Suppressor macrophage treated with lipopolysaccharide for 1 hour (primary cell): ENCODE results near the gene TRPC4AP.

Source experiments
- DNase-seq, 3 donors: peaks; one replicate each; pipeline ENCODE4 v3.0.0-alpha.2; 2020 to 2022

Gene TRPC4AP

DNA sequence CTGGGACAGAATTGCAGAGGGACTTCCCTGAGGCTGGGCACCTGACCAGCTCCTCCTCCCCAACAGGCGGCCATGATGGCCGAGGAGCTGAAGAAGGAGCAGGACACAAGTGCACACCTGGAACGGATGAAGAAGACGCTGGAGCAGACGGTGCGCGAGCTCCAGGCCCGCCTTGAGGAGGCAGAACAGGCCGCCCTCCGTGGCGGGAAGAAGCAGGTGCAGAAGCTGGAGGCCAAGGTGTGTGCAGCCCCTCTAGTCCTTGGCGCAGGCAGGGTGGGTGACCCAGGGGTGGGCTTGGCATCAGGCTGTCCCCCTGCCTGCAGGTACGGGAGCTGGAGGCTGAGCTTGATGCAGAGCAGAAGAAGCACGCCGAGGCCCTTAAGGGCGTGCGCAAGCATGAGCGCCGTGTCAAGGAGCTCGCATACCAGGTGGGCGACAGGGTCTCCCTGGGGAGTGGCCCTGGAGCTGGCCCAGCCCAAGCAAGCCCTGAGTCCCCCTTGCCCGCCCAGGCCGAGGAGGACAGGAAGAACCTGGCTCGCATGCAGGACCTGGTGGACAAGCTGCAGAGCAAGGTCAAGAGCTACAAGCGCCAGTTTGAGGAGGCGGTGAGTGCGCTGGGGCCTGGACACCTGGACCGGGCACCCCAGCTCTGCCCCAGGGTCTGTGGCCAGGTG lies 91.5 kb downstream of the TRPC4AP start:
- DNase-seq: no peak

DNA sequence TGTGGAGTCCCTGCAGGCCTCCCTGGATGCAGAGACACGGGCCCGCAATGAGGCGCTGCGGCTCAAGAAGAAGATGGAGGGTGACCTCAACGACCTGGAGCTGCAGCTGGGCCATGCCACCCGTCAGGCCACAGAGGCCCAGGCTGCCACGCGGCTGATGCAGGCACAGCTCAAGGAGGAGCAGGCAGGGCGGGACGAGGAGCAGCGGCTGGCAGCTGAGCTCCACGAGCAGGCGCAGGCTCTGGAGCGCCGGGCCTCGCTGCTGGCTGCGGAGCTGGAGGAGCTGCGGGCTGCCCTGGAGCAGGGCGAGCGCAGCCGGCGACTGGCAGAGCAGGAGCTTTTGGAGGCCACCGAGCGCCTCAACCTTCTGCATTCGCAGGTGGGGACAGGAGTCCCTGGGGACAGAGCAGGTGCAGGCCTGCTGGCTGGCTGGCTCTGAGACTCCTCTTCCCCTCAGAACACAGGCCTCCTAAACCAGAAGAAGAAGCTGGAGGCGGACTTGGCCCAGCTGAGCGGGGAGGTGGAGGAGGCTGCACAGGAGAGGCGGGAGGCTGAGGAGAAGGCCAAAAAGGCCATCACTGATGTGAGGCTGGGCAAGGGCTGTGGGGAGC lies 92.2 kb downstream of the TRPC4AP start:
- DNase-seq: no peak

DNA sequence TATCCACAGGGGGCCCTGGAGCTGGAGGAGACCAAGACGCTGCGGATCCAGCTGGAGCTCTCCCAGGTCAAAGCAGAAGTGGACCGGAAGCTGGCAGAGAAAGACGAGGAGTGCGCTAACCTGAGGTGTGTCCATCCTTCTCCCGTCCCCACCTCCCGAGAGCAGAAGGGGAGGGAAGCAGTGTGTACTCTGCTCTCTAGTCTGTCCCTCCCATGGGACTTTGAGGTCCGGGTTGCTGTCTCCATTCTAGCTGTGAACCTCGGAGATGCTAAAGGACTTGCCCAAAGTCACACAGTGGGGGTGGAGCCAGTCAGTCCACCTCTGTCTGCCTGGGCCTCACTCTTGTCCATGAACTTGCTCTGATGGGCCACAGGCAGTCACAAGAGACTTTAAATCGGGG lies 92.8 kb downstream of the TRPC4AP start:
- no peak for DNase-seq

DNA sequence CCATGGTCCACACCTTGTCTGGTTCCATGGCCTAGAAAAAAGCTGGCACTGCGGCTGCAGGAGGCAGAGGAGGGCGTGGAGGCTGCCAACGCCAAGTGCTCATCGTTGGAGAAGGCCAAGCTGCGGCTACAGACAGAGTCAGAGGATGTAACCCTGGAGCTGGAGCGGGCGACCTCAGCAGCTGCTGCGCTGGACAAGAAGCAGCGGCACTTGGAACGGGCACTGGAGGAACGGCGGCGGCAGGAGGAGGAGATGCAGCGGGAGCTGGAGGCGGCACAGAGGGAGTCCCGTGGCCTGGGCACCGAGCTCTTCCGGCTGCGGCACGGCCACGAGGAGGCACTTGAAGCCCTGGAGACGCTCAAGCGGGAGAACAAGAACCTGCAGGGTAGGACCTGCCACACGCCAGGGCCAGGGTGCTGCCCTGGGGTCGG lies 93.6 kb downstream of the TRPC4AP start:
- no peak for DNase-seq

DNA sequence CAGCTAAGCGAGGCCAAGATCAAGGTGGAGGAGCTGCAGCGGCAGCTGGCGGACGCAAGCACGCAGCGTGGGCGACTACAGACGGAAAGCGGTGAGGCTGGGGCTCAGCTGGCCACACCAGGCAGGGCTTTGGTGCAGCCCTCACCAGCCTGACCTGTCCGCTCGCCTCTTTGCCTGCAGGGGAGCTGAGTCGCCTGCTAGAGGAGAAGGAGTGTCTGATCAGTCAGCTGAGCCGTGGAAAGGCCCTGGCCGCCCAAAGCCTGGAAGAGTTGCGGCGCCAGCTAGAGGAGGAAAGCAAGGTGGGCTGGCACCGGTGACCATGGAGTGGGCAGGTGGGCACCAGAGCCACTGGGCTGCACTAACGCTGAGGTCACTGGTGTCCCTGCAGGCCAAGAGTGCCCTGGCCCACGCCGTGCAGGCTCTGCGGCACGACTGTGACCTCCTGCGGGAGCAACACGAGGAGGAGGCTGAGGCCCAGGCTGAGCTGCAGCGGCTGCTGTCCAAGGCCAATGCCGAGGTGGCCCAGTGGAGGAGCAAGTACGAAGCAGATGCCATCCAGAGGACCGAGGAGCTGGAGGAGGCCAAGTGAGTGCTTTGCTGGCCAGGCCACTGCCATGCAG lies 94.2 kb downstream of the TRPC4AP start:
- no peak for DNase-seq

DNA sequence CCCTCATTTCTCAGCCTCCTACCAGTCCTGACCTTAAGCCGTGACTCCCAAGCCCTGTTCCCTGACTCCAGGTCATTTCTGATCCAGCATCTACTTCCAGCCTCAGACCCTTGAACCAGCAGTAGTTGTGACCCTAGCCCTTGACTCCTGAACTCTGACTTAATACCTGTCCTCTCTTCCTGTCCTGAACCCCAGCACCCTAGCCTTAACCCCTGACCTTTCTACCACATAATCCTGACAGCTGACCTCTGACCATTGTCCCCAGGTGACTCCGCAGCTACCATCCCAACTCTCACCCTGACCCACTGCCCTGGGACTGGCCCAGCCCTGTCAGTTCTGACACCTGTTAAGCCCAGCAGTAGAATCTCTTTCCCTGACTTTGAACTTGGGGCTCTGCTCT lies 94.8 kb downstream of the TRPC4AP start:
- no peak for DNase-seq

DNA sequence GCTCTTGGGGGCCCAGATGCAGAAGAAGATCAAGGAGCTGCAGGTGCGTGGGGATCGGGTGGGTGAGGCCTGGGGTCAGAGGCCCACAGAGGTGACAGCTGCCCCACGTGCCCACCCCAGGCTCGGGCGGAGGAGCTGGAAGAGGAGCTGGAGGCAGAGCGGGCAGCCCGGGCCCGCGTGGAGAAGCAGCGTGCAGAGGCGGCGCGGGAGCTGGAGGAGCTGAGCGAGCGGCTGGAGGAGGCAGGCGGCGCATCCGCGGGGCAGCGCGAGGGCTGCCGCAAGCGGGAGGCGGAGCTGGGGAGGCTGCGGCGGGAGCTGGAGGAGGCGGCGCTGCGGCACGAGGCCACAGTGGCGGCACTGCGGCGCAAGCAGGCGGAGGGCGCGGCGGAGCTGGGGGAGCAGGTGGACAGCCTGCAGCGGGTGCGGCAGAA lies 95.5 kb downstream of the TRPC4AP start:
- no peak for DNase-seq

DNA sequence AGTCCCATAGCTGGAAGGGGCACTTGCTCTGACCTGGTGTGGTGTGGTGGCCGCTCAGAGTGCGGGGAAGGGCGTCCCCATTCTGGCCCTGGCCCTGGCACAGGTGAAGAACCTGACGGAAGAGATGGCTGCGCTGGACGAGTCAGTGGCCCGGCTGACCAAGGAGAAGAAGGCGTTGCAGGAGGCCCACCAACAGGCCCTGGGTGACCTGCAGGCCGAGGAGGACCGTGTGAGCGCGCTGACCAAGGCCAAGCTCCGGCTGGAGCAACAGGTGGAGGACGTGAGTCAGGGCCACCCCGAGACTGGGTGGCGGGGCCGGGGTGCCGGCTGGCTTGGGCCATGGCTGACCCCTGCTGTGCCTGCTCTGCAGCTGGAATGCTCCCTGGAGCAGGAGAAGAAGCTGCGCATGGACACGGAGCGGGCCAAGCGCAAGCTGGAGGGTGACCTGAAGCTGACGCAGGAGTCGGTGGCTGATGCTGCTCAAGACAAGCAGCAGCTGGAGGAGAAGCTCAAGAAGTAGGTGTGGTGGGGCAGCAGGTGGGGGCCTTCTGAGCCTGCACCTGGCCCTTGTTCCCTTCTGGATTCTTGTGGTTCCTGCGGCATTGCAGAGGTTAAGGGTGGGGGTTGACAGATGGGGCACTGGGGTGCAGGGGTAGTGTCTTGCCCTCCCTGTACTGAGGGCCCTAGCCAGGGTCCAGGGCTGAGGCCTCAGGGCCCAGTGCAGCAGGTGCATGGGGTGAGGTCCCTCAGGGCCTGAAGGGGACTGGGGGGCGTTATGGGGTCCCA lies 96.2 kb downstream of the TRPC4AP start:
- no peak for DNase-seq

DNA sequence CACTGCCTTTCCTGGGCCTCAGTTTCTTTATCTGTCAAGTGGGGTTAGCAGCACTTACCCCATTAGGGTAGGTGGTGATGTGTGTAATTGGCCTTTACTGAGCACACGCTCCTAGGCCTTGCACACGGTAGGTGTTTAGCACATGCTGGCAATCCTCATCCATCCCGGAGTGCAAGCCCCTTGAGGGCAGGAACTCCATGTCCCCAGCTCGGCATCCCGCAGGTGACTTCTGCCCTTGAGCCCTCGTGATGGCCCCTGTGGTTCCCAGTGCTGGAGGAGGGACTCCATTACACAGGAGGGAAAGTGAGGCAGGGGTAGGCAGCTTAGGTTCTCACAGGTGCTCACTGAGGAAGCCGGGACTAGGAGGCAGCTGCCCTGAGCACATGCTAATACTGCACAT lies 96.9 kb downstream of the TRPC4AP start:
- no peak for DNase-seq

DNA sequence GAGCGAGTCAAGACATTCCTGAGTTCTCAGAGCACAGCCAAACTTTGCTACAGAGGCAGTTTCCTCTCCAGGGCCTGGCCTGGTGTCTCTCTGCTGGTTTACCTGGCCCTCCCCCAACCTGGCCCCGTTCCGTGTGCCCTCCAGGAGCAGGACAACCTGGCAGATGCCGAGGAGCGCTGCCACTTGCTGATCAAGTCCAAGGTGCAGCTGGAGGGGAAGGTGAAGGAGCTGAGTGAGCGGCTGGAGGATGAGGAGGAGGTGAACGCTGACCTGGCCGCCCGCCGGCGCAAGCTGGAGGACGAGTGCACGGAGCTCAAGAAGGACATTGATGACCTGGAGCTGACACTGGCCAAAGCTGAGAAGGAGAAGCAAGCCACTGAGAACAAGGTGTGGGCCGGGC lies 97.4 kb downstream of the TRPC4AP start:
- DNase-seq: no peak

DNA sequence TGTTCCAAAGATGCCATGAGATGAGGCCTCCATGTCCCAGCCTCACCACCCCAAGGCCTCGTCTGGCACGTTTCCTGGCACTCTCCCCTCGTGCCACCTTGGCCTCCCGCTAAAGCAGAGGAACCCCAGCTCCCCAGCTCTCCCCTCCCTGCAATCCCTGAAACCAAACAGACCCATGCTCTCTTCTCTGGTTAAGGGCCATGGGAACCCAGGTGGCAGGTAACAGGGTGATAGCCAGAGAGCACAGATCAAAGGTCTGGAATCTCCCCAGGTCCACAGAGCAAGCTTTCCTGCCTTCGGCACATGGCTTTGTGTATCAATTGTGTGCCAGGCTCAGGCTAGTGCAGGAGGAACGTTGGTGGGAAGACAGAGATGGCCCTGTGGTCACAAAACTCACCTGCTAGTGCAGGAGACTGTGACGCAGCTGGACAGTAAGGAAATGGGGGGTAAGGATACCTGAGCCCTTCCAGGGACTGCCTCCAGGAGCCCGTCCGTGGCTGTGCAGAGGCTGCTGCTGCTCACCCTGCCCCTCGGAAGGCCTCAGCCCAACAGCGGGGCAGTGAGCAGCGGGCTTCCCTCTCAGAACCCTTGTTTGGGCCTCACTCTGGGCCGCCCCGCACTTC lies 98.0 kb downstream of the TRPC4AP start:
- DNase-seq: no peak

DNA sequence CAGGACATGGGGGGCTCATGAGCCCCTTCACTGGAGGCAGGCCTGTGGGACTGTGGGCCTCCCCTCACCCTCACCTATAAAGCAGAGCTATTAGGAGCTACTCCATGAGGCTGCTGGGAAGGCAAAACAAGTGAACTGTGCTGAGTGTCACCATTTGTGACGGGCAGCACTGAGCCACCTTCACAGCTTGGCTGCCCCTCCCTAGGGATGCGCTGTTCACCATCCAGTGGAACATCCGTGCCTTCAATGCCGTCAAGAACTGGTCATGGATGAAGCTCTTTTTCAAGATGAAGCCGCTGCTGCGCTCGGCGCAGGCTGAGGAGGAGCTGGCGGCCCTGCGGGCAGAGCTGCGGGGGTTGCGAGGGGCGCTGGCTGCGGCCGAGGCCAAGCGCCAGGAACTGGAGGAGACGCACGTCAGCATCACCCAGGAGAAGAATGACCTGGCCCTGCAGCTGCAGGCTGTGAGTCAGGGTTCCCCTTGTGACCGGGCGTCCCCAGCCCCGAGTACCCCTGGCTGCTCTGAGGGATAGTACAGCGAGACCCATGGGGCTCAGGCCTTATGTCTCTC lies 98.6 kb downstream of the TRPC4AP start:
- no peak for DNase-seq

DNA sequence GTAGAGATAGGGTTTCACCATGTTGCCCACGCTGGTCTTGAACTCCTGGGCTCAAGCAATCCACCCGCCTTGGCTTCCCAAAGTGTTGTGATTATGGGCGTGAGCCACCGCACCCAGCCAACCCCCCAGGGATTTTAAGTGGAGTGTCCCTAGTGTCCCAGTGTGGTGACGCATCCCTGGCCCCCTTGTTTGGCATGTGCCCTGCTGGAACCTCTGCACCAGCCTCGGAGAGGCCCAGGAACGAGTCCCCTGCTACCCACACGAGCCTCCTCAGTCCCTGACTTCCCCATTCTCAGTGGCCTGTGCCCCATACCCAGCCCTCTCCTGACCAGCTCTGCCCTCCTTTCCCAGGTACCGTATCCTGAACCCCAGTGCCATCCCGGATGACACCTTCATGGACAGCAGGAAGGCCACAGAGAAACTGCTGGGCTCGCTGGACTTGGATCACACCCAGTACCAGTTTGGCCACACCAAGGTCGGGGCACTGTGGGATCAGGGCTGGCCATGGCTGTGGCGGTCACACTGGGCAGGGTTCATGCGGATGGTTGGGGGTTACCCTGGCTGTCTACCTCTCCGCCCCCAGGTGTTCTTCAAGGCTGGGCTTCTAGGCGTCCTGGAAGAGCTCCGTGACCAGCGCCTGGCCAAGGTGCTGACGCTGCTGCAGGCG lies 99.7 kb downstream of the TRPC4AP start:
- DNase-seq: no peak

DNA sequence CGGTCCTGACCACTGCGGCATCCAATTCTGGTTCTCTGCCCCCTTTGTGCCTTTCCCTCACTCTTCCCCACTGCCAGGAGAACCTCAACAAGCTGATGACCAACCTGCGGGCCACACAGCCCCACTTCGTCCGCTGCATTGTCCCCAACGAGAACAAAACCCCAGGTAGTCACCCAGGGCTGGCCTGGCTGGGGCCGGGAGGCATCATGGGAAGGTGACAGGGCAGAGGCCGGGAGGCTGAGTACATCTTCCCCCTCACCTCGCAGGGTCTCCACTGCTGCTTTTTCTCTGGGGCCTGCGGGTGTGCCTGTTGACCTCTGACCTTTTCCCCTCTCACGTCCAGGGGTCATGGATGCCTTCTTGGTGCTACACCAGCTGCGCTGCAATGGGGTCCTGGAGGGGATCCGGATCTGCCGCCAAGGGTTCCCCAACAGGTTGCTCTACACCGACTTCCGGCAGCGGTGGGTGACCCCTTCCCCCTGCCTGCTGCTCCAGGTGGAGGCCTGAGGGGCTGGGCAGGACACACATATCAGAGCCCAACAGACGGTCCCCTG lies 101.9 kb downstream of the TRPC4AP start:
- DNase-seq: no peak

DNA sequence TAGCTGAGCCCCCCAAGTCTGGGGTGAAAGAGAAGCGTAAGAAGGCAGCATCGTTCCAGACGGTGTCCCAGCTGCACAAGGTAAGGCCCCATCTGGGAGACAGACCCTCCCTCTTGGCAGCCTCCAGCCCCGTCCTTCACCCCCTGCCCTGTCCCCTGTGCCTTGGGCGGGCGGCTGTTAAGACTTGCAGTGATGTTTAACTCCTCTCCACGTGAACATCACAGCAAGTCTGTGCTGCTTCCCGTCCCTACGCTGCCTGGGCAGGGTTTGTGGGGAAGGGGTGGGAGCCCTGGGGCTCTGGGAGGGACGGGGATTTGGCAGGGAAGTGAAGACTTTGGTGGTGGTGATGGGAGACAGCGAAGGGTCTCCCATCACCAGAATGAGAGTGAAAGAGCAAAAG lies 102.4 kb downstream of the TRPC4AP start:
- DNase-seq: no peak

DNA sequence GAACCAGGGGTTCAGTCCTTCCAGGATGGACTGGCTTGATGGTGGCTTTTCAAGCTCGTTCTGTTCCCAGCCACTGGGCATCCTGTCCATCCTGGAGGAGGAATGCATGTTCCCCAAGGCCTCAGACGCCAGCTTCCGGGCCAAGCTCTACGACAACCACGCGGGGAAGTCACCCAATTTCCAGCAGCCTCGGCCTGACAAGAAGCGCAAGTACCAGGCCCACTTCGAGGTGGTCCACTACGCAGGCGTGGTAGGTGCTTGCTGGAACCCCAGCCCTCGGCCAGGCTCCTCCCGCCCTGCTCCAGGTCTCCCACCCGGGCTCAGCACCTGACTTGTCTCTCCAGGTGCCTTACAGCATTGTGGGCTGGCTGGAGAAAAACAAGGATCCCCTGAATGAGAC lies 102.9 kb downstream of the TRPC4AP start:
- DNase-seq: no peak

DNA sequence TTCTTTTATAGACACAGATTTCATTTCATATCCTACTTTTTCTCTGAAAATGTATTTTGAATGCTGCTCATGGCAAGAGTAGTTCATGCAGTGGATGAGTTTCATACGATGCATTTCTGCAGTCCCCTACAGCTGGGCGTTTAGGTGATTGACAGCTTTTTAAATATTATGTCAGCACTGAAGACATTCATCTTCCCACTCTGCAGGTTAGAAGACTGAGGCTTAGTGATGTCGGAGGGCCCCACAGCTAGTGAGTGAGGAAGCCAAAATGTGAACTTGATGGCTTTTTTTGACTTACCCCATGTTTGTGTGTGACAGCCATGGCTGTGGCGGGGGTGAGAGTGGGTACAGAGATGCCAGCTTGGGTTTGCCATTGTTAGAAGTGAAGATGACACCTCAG lies 103.5 kb downstream of the TRPC4AP start:
- DNase-seq: no peak

DNA sequence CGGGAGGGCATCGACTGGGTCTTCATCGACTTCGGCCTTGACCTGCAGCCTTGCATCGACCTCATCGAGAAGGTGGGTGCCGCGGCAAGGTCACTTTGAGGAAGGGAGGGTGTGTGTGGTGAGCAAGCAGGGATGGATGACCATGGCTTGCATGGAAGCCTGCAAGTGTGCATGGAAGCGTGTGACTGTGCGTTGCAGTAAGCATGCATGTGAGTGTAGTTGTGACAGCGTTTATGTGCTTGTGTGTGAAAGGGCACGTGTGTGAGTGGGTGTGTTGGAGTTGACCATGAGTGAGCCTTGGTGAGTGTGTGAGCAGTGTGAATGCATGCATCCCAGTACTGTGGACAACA lies 104.4 kb downstream of the TRPC4AP start:
- DNase-seq: no peak

DNA sequence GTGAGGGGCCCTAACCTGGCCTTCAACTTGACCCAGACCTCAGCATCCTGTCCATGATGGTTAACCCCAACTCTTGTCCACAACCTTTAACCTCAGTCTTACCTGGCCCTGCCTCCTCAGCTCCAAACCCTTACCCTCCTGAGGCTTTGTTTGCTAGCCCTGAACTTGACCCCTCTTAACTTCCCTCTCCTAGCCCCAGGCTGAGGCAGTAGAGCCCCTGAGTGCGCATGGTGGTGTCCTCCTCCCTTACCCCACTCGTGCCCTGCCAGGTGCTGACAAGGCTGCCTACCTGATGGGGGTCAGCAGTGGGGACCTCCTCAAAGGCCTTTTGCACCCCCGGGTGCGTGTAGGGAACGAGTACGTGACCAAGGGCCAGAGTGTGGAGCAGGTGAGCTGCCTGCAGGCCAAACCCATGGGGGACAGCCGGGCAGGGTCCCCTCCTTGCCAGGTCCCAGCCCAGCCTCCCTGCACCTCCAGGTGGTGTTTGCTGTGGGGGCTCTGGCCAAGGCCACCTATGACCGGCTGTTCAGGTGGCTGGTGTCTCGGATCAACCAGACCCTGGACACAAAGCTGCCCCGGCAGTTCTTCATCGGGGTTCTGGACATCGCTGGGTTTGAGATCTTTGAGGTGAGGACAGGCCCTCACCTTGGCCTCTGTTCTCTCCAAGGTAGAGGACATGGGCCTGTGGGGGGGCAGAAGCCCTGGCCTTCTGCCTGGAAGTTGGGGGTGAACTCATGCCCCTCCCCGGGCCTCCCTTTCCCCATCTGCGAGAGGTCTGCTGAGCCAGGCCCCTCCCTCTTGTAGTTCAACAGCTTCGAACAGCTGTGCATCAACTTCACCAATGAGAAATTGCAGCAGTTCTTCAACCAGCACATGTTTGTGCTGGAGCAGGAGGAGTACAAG lies 105.1 kb downstream of the TRPC4AP start:
- DNase-seq: no peak

DNA sequence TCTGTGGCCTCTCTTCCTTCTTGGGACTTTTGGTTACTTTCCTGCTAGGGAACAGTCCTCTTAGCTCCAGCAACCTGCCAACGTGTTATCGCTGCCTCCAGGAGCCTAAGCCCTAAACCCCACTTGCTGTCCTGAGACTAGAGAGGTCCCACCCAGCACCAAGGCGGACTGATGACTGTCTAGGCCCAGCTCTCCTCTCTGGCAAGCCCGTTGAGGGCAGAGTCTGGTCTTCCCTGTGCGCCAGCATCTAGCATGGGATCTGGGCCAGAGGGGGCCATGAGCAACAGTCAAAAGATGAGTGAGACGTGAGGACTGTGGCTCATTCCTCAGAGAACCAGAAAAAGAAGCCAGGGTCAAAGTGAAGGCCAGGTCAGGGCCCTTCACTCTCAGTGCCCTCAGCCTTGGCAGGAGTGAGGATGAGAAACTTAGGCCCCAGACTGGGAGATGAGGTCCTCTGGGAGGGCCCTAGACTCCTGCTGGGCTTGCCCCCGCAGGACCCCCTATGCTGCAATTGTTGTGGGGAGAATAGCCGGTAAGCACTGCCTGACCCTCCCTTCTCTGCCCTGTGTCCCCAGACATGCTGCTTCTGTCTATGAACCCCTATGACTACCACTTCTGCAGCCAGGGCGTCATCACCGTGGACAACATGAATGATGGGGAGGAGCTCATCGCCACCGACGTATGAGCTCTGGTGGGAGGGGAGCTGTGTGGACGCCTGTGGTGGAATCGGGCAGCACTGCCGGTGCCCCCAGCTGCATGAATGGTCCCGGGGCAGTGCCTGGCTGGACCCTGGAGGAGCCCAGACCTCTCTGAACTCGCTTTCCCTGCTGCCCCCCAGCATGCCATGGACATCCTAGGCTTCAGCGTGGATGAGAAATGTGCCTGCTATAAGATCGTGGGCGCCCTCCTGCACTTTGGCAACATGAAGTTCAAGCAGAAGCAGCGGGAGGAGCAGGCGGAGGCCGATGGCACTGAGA lies 106.0 kb downstream of the TRPC4AP start:
- no peak for DNase-seq
